Activated T-helper 9 cell treated with anti-CD3 and anti-CD28 coated beads, Interleukin-2, amount 50 U/mL, for 16 hours (primary cell): ENCODE results near the gene TMED8.
"Not testable (repeated sequence)": the region's sequence is repeated elsewhere in the genome, so short reads cannot be mapped to it uniquely, and the experiment has no call there.

Source experiments
- DNase-seq: peaks from one replicate; pipeline ENCODE4 v3.0.0-alpha.2; 2020; ENCODE audit warnings: low read depth

Gene TMED8

GRCh38 chr14:77364146-77364545 lies 12.7 kb downstream of the TMED8 start:
- DNase-seq, result no peak

GRCh38 chr14:77359626-77360025 lies 17.3 kb downstream of the TMED8 start:
- no peak for DNase-seq

GRCh38 chr14:77356899-77357298 lies 20.0 kb downstream of the TMED8 start:
- no peak for DNase-seq

- no peak for DNase-seq
These were observed 21.1 kb downstream of the TMED8 start for GRCh38 chr14:77355811-77356210.

GRCh38 chr14:77353469-77354141 lies 23.3 kb downstream of the TMED8 start:
- DNase-seq, result no peak

- DNase-seq, result no peak
These were observed 29.1 kb downstream of the TMED8 start for GRCh38 chr14:77347751-77348150.

- DNase-seq, result no peak
These were observed 30.4 kb downstream of the TMED8 start for GRCh38 chr14:77346495-77346894.

GRCh38 chr14:77344377-77344996 lies 32.4 kb downstream of the TMED8 start:
- DNase-seq, result no peak

- DNase-seq, result no peak
These were observed 33.2 kb downstream of the TMED8 start for GRCh38 chr14:77343662-77344061.

GRCh38 chr14:77342726-77343397 lies 34.0 kb downstream of the TMED8 start:
- no peak for DNase-seq

GRCh38 chr14:77340389-77340788 lies 36.5 kb downstream of the TMED8 start:
- no peak for DNase-seq

GRCh38 chr14:77339407-77339806 lies 37.5 kb downstream of the TMED8 start:
- no peak for DNase-seq

GRCh38 chr14:77338302-77338701 lies 38.6 kb downstream of the TMED8 start:
- no peak for DNase-seq

GRCh38 chr14:77337880-77338279 lies 39.0 kb downstream of the TMED8 start:
- DNase-seq, result no peak

- not testable (repeated sequence) for DNase-seq
These were observed 39.6 kb downstream of the TMED8 start for GRCh38 chr14:77337255-77337654.

GRCh38 chr14:77335576-77335975 lies 41.3 kb downstream of the TMED8 start:
- no peak for DNase-seq

GRCh38 chr14:77329872-77330271 lies 47.0 kb downstream of the TMED8 start:
- DNase-seq, result no peak

GRCh38 chr14:77327111-77327510 lies 49.8 kb downstream of the TMED8 start:
- no peak for DNase-seq

- DNase-seq, result no peak
These were observed 51.2 kb downstream of the TMED8 start for GRCh38 chr14:77325746-77326094.

- no peak for DNase-seq
These were observed 51.8 kb downstream of the TMED8 start for GRCh38 chr14:77324816-77325745.

GRCh38 chr14:77324289-77324688 lies 52.6 kb downstream of the TMED8 start:
- DNase-seq, result no peak

GRCh38 chr14:77323571-77323970 lies 53.3 kb downstream of the TMED8 start:
- DNase-seq, result no peak
